Measurements from ENCODE around the gene OR8D2.

DNA sequence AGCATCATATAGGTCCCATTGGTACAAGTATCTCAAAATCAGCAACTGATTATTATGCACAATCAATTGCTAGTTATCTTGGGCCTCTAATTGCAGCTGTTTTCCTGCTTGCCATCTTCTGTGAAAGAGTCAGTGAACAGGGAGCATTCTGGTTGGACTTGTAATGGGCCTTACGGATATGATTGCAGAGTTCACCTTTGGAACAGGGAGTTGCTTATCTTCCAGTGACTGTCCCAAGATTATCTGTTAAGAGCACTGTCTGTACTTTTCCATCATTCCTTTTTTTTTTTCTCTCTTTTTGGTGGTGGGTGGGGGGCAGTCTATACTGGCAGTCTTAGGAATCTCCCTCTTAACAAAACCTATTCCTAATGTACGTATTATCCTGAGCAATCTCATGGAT lies 46.0 kb downstream of the OR8D2 start:
- TF ChIP-seq, protein P1, sequence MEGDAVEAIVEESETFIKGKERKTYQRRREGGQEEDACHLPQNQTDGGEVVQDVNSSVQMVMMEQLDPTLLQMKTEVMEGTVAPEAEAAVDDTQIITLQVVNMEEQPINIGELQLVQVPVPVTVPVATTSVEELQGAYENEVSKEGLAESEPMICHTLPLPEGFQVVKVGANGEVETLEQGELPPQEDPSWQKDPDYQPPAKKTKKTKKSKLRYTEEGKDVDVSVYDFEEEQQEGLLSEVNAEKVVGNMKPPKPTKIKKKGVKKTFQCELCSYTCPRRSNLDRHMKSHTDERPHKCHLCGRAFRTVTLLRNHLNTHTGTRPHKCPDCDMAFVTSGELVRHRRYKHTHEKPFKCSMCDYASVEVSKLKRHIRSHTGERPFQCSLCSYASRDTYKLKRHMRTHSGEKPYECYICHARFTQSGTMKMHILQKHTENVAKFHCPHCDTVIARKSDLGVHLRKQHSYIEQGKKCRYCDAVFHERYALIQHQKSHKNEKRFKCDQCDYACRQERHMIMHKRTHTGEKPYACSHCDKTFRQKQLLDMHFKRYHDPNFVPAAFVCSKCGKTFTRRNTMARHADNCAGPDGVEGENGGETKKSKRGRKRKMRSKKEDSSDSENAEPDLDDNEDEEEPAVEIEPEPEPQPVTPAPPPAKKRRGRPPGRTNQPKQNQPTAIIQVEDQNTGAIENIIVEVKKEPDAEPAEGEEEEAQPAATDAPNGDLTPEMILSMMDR (IDR thresholded peaks at IDR 0.05; ENCODE audit: poor library complexity, severe bottlenecking): no peak
- TF ChIP-seq, protein P2, sequence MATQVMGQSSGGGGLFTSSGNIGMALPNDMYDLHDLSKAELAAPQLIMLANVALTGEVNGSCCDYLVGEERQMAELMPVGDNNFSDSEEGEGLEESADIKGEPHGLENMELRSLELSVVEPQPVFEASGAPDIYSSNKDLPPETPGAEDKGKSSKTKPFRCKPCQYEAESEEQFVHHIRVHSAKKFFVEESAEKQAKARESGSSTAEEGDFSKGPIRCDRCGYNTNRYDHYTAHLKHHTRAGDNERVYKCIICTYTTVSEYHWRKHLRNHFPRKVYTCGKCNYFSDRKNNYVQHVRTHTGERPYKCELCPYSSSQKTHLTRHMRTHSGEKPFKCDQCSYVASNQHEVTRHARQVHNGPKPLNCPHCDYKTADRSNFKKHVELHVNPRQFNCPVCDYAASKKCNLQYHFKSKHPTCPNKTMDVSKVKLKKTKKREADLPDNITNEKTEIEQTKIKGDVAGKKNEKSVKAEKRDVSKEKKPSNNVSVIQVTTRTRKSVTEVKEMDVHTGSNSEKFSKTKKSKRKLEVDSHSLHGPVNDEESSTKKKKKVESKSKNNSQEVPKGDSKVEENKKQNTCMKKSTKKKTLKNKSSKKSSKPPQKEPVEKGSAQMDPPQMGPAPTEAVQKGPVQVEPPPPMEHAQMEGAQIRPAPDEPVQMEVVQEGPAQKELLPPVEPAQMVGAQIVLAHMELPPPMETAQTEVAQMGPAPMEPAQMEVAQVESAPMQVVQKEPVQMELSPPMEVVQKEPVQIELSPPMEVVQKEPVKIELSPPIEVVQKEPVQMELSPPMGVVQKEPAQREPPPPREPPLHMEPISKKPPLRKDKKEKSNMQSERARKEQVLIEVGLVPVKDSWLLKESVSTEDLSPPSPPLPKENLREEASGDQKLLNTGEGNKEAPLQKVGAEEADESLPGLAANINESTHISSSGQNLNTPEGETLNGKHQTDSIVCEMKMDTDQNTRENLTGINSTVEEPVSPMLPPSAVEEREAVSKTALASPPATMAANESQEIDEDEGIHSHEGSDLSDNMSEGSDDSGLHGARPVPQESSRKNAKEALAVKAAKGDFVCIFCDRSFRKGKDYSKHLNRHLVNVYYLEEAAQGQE (IDR thresholded peaks at IDR 0.05; ENCODE audit: borderline replicate concordance): no peak
- TF ChIP-seq EP300 (conservative IDR thresholded peaks at IDR 0.05; ENCODE audit: poor library complexity, severe bottlenecking) (no peak), POLR2AphosphoS5 (IDR thresholded peaks at IDR 0.05) (no peak), RAD21 (conservative IDR thresholded peaks at IDR 0.05) (no peak)
